ENCODE results near the gene CDH3.

- peak; percentile 45 for TF ChIP-seq POLR2A (IDR thresholded peaks at IDR 0.05; ENCODE audit: low read length)
- TF ChIP-seq GATA1 (IDR thresholded peaks at IDR 0.05; ENCODE audit: low read depth, low read length): no peak
These were observed 92.1 kb downstream of the CDH3 start, which contains the start of gene CDH1 for GRCh38 chr16:68737046-68737729.
